ENCODE data around the gene ELAVL2.

Gene ELAVL2

GRCh38 chr9:23826120-23826629 lies at the start of gene ELAVL2:
Gene ELAVL2, minus strand, starts transcription at chr9:23826240. Its CDS starts 64,006 bp downstream, at chr9:23762234.
- DNase-seq = peak; percentile 97

GRCh38 chr9:23858234-23858633 lies 32.2 kb upstream of the ELAVL2 start:
- no peak for DNase-seq

- no peak for DNase-seq
Measured at GRCh38 chr9:23855873-23856604, 30.0 kb upstream of the ELAVL2 start.

GRCh38 chr9:23850690-23851629 lies 24.9 kb upstream of the ELAVL2 start:
- no peak for DNase-seq

- DNase-seq = no peak
Measured at GRCh38 chr9:23850242-23850689, 24.2 kb upstream of the ELAVL2 start.

GRCh38 chr9:23849379-23850035 lies 23.5 kb upstream of the ELAVL2 start:
- no peak for DNase-seq

GRCh38 chr9:23842565-23843129 lies 16.6 kb upstream of the ELAVL2 start:
- DNase-seq = no peak

- DNase-seq = no peak
Measured at GRCh38 chr9:23841304-23841703, 15.3 kb upstream of the ELAVL2 start.

GRCh38 chr9:23837038-23837437 lies 11.0 kb upstream of the ELAVL2 start:
- no peak for DNase-seq

- peak; percentile 33 for DNase-seq
Measured at GRCh38 chr9:23830929-23831730, 5.1 kb upstream of the ELAVL2 start.

- DNase-seq = no peak
Measured at GRCh38 chr9:23830476-23830805, 4.4 kb upstream of the ELAVL2 start.

- DNase-seq = no peak
Measured at GRCh38 chr9:23829580-23830475, 3.8 kb upstream of the ELAVL2 start.

- no peak for DNase-seq
Measured at GRCh38 chr9:23825700-23826099, 340 bp downstream of the ELAVL2 start.

- DNase-seq = peak; percentile 65
Measured at GRCh38 chr9:23824830-23825591, 1.0 kb downstream of the ELAVL2 start.

- DNase-seq = peak; percentile 29
Measured at GRCh38 chr9:23823986-23824829, 1.8 kb downstream of the ELAVL2 start.

GRCh38 chr9:23823269-23823668 lies 2.8 kb downstream of the ELAVL2 start:
- DNase-seq = no peak

GRCh38 chr9:23822261-23823169 lies 3.5 kb downstream of the ELAVL2 start:
- DNase-seq = no peak

Data from NCI-H1694 (cell line).